HG03103 (cell line): Measurements from ENCODE around the gene CMPK1.

Experiments
- ATAC-seq: cut with Tn5 transposase; IDR thresholded peaks from one replicate; pipeline ENCODE4 v1.9.1; 2021; ENCODE audit warnings: low read depth; ENCODE audit not compliant: unreplicated experiment

CMPK1 gene

GRCh38 chr1:47389731-47390130 is 56.1 kb downstream of the CMPK1 start:
- ATAC-seq: no peak

- ATAC-seq: no peak
Observed at GRCh38 chr1:47390843-47391242, 57.3 kb downstream of the CMPK1 start.

GRCh38 chr1:47393141-47393540 is 59.6 kb downstream of the CMPK1 start:
- no peak for ATAC-seq

GRCh38 chr1:47395433-47395832 is 61.8 kb downstream of the CMPK1 start:
- no peak for ATAC-seq

GRCh38 chr1:47396671-47397196 is 63.1 kb downstream of the CMPK1 start:
- no peak for ATAC-seq

GRCh38 chr1:47399138-47399845 is 65.7 kb downstream of the CMPK1 start:
- ATAC-seq: no peak

GRCh38 chr1:47399846-47400155 is 66.2 kb downstream of the CMPK1 start:
- ATAC-seq: no peak

- ATAC-seq: no peak
Observed at GRCh38 chr1:47401761-47402160, 68.2 kb downstream of the CMPK1 start.

- no peak for ATAC-seq
Observed at GRCh38 chr1:47402591-47402990, 69.0 kb downstream of the CMPK1 start.

GRCh38 chr1:47403321-47403910 is 69.8 kb downstream of the CMPK1 start:
- no peak for ATAC-seq

GRCh38 chr1:47405697-47406096 is 72.1 kb downstream of the CMPK1 start:
- no peak for ATAC-seq

GRCh38 chr1:47406966-47407365 is 73.4 kb downstream of the CMPK1 start:
- ATAC-seq: no peak

GRCh38 chr1:47407481-47407880 is 73.9 kb downstream of the CMPK1 start:
- no peak for ATAC-seq

- ATAC-seq: no peak
Observed at GRCh38 chr1:47409311-47410067, 75.9 kb downstream of the CMPK1 start.

GRCh38 chr1:47410068-47410455 is 76.5 kb downstream of the CMPK1 start:
- no peak for ATAC-seq

- no peak for ATAC-seq
Observed at GRCh38 chr1:47411436-47411835, 77.8 kb downstream of the CMPK1 start.

- no peak for ATAC-seq
Observed at GRCh38 chr1:47412437-47412836, 78.8 kb downstream of the CMPK1 start.

- ATAC-seq: no peak
Observed at GRCh38 chr1:47415728-47416318, 82.2 kb downstream of the CMPK1 start, which contains the start of gene FOXE3. Gene FOXE3, plus strand, starts transcription at chr1:47416285. Its CDS starts 31 bp downstream, at chr1:47416316.

GRCh38 chr1:47416319-47417169 is 83.0 kb downstream of the CMPK1 start:
- ATAC-seq: no peak
